Fibroblast of lung (primary cell): ENCODE measurements around the gene CLN5.

Experiments
- CTCF ChIP-seq, 2 donors: IDR thresholded peaks in 1 of 2; conservative IDR thresholded peaks in 1 of 2; 1 replicate in 1 of 2; 2 replicates in 1 of 2; pipeline ENCODE4 v1.5.1; 2011 to 2012; ENCODE audit warnings: low read length in 2 of 2, control low read depth in 1 of 2, inconsistent platforms in 1 of 2, low read depth in 1 of 2, mild to moderate bottlenecking in 1 of 2
- EZH2 ChIP-seq: IDR thresholded peaks from 2 replicates; pipeline ENCODE4 v1.5.1; 2012; ENCODE audit warnings: low read length, control low read depth, mild to moderate bottlenecking; ENCODE audit errors: missing control alignments

DNA sequence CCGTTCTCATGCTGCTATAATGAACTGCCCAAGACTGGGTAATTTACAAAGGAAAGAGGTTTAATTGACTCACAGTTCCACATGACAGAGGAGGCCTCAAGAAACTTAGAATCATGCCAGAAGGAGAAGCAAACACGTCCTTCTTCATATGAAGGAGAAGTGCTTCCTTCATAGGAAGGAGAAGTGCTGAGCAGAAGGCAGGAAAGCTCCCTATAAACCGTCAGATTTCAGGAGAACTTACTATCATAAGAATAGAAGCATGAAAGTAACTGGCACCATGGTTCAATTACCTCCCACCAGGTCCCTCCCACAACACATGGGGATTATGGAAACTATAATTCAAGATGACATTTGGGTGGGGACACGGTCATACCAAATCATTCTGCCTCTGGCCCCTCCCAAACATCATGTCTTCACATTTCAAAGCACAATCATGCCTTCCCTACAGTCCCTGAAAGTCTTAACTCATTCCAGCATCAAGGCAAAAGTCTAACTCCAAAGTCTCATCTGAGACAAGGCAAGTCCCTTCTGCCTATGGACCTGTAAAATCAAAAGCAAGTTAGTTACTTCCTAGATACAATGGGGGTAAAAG, 32.9 kb upstream of the CLN5 start:
- TF ChIP-seq CTCF (conservative IDR thresholded peaks at IDR 0.05 in 1 of 2, IDR thresholded peaks at IDR 0.05 in 1 of 2; ENCODE audit: low read depth in 1 of 2, low read length in 2 of 2): no peak
- TF ChIP-seq EZH2: no peak
